ENCODE measurements around the gene CD3E.

CD3E gene

DNA sequence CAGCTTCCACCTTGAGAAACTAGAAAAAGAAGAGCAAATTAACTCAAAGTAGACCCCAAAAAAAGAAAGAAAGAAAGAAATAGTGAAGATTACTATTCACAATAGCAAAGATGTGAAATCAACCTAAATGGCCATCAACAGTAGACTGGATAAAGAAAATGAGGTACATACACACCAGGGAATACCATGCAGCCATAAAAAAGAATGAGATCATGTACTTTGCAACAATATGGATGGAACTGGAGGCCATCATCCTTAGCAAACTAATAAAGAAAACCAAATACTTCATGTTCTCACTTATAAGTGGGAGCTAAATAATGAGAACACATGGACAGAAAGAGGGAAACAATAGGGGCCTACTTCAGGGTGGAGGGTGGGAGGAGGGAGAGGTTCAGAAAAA, 24.2 kb downstream of the CD3E start:
- no peak for DNase-seq

DNA sequence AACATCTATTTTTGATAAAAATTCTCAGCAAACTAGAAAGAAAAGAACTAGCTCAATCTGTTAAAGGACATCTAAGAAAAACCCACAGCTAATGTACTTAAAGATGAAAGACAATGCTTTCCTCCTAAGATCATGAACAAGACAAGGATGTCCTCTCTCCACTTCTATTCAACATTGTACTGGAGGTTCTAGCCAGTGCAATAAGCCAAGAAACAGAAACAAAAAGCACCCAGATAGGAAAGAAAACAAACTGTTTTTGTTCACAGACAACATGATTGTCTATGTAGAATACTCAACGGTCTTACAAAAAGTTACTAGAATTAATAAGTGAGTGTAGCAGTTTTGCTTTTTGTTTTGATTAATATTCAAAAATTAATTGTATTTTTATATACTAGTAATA, 30.2 kb downstream of the CD3E start:
- no peak for DNase-seq

DNA sequence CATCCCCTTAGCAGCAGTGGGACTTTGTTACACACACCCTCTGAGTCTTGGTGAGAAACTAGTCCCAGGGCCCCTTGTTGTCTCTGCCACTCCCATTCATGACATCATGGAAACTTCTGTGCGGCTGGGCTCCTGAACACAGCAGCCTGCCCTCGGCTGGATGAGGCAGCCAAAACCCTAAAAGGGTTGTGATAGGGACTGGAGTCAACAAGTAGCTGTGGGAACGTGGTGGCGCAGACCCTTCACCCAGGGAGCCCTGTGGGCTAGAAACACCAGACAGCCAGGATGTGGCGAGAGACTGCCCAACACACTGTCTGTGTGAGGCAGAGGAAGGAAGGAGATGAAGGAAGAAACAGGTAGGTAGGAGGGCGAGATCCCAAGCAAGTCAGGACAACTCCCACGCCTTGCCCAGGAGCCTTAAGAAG, 34.1 kb downstream of the CD3E start:
- peak; percentile 28 for DNase-seq

DNA sequence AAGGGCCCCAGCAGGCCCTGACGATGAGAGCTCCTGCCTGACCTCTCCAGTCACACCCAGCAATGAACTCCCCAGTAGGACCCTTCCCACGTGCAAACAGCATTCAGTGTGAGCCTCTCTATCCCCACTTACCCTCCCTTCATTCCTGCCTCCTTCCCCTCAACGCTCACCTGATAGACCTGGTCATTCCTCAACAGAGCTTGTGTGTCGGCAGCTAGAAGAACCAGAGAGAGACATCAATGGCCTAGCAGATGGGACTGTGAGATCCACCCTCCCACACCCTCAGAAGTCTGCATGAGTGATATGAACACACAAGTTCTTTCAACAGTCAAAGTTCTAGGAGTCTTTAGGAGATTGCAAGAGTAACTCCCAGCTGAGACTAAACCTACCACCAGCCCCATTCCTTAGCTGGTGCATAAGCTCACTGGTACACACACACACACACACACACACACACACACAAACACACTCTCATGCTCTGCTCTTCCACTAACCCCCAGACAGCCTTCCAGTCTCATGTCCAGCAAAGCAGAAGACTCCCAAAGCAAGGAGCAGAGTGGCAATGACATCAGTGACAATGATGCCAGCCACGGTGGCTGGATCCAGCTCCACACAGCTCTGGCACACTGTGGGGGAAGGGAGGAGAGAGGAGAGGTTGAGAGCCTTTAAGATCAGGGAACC, 34.9 kb downstream of the CD3E start:
- no peak for DNase-seq

DNA sequence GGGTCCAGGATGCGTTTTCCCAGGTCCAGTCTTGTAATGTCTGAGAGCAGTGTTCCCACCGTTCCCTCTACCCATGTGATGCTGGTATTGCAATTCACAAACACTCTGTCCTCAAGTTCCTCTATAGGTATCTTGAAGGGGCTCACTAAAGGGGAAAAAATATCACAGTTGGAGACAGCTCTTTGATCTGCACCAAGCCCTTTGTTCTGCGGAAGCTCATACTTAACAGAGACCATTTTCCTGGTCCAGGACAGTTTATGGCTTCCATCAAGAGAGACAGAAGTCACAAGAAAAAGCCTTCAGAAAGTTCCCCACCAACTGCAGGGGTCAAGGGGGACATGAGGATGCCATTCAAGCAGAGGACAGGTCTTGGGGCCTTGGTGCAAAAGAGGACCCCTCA, 35.9 kb downstream of the CD3E start:
- DNase-seq, result no peak

DNA sequence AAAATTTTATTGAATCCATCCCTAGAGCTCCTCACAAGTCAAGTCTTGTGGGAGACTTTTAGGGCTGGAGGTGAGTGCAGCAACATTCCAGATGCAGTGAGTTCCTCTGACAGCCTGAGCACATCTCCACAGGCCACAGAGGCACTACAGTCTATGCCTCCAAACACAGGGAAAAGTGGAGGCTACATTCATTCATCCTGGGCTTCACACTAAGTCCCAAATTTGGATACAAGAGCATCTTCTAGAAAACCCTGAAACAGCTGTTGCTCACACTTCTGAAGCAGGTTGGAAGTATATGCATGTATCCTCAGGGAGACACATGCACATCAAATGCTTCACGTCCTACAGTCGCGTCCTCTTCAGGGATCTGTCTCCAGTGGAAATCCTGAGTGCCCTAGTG, 36.7 kb downstream of the CD3E start:
- DNase-seq, result no peak

DNA sequence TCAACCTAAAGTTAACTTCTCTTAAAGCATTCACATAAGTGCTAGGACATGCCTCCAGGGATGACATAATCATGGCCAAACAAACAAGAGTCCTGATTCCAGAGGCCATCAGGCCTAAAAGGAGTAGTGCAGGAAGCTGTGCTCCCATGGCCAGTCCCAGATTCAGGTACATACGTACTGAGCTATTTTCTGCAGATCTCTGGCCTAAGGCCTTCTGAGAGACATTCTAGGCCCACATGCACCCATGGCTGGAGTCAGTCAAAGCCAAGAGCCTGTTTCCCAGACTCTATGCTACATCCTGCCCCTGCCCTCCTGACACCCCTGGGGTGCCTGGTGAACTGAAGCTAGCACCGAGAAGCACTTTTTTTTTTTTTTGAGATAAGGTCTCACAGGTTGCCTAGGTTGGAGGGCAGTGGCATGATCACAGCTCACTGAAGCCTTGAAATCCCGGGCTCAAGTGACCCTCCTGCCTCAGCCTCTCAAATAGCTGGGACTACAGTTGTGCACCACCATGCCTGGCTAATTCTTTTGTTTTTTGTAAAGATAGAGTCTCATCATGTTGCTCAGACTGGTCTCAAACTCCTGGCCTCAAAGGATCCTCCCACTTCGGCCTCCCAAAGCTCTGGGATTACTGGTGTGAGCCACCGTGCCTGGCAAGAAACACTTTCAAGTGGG, 37.4 kb downstream of the CD3E start:
- DNase-seq, result no peak

DNA sequence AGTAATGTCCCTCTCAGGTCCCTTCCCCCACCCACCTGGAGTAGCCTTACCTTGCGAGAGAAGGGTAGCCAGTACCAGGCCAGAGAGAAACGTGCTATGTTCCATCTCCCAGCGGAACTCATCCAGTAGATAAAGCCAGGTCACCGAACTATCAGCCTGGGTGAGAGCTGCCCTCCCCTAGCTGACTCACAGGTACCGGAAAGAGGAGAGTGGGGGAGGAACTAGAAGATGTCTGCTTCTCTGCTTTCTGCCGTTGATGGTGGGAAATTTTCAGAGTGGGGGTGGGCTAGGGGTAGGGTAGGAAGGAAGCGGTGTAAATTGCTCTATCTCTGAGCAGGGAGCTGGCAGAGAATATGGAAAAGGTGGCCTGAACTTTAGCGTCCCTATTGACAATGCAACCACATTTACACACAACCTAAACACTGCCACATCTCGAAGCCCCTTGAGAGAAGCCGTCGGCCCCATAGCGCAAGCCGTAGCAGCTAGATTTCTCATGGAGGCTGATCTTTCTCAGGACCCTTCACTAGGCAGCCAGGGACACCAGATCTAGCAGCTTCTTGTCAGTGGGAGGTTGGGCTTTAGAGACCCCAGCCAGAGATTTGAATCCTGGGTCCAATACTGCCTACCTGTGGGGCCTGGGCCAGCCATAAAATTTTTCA, 38.1 kb downstream of the CD3E start, which contains the start of gene CD3D:
Gene CD3D, minus strand, starts transcription at position 203 of the 659 bp plus-strand sequence. Its CDS starts 98 bp downstream, at position 105.
- DNase-seq, result no peak

DNA sequence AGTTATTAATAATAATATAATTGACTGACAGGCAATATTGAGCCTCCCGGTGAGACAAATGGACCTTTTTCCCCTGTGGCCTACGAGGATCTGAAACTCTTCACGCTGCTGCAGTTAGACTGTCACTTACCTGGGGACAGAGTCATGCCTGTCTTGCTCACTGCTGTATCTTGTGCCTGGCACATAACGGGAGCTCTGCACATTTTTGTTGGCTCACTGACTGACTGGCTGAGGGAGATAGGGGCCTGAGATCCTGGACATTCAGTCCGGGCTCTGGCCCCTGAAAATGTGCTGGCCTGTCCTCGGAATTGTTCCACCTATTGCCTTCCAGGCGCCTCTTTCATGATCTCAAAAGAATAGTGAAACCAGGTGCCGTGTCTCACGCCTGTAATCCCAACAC, 38.7 kb downstream of the CD3E start:
- no peak for DNase-seq

DNA sequence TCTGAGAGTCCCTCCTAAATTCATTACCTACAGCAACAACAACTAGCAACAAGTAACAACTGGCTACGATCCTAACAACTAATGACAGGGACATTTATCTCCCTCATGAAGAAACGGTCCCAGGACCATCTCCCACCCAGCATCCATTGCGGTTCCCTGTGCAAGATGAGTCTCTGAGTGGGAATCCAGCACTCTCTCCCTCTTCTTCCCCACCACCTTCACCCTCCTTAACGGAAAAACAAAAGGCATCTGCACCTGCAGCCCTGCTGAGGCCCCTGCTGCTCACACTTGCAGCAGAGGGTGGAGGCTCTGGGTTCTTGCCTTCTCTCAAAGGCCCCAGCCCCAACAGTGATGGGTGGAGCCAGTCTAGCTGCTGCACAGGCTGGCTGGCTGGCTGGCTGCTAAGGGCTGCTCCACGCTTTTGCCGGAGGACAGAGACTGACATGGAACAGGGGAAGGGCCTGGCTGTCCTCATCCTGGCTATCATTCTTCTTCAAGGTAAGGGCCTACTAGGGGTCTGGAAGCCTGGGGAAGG, 39.5 kb downstream of the CD3E start, which contains the start of gene CD3G:
Gene CD3G, plus strand, starts transcription at position 364 of the 535 bp plus-strand sequence. Its CDS starts 80 bp downstream, at position 444.
- DNase-seq, result peak; percentile 20

DNA sequence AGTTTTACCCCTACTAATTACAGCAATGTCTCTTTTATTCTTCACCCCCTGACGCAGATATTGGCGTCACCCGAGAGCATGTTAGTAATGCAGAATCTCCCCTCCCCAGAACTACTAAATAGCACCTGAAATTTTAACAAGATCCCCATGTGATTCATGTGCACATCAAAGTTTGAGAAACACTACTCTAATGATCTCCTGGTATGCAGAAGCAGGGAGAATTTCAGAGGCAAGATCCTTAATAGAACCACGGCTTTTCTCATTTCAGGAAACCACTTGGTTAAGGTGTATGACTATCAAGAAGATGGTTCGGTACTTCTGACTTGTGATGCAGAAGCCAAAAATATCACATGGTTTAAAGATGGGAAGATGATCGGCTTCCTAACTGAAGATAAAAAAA, 44.9 kb downstream of the CD3E start:
- no peak for DNase-seq

DNA sequence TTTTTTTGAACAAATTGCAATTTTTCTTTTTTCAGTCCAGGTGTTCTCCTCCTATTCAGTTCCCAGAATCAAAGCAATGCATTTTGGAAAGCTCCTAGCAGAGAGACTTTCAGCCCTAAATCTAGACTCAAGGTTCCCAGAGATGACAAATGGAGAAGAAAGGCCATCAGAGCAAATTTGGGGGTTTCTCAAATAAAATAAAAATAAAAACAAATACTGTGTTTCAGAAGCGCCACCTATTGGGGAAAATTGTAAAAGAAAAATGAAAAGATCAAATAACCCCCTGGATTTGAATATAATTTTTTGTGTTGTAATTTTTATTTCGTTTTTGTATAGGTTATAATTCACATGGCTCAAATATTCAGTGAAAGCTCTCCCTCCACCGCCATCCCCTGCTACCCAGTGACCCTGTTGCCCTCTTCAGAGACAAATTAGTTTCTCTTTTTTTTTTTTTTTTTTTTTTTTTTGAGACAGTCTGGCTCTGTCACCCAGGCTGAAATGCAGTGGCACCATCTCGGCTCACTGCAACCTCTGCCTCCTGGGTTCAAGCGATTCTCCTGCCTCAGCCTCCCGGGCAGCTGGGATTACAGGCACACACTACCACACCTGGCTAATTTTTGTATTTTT, 48.7 kb downstream of the CD3E start:
- DNase-seq, result no peak

DNA sequence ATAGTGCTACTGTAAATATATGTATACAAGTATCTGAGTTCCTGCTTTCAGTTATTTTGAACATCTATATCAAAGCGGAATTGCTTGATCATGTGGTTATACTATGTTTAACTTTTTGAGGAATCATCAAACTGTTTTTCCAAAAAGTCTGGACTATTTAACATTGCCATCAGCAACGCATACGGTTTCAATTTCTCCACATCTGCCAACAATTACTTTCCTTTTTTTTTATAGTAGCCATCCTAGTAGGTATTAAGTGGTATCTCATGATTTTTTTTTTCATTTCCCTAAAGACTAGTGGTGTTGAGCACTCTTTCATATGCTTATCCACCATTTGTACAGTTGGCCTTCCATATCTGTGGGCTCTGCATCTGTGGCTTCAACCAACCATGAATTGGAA, 53.5 kb downstream of the CD3E start:
- DNase-seq, result no peak

DNA sequence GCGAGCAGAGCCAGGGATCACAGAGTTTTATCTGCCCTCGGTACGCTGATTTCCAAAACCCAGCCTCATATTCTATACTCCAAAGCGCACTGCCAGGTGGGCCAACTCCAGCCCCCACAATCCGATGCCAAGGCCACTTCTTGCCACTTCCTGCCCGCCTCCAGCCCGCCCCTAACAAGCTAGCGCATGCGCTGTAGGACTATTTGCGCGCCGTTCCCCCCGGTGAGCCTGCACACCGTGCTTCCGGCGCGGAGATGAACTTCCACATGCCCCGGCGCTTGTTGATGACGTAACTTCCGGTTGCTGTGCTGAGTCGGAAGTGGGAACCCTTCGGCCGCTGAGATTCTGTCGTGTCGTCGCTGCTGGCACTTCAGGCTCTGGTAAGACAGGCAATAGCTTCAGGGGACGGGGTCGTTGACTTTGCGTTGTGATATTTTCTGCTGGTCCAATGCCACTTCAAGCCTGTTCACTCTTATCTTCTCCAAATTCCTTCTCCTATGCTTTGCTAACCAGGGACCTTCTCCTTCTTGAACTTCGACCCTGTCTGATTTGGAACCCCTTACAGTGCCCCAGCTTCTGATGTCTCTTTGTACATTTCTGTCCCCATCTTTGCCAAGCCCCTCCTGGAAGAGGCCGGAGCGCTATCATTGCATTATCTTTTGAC, 54.9 kb downstream of the CD3E start, which contains the start of gene UBE4A:
Gene UBE4A, plus strand, starts transcription at position 306 of the 664 bp plus-strand sequence. CDS start 5,481 bp downstream, outside the sequence.
- DNase-seq, result peak; percentile 54

DNA sequence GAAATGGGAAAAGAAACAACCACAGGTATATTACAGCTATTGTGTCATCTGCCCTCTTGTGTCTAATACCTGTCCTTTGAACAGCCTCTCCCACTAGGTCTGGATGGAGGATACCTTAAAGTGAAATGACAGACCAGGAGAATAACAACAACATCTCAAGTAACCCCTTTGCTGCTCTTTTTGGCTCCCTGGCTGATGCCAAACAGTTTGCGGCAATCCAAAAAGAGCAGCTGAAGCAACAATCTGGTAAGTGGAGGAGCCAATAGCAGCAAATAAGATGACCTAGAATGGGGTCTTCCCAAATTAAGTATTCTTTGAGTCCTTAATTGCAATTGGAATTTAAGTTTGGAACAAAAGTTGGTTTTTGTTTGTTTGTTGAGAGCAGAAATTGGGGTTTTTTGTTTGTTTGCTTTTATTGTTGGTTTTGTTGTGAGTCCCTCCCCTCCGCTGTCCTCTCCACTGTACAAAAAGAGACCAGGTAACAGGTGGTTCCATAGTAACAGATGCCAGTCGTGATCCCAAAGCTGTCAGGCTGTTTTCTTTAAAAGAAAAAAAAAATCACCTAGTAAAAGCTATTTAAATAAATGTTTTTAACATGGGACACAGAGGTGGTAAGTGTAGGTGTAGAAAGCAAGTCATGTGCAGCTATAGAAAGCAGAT, 60.6 kb downstream of the CD3E start:
- DNase-seq, result no peak
